Activated T-cell treated with anti-CD3 and anti-CD28 coated beads for 24 hours (primary cell): ENCODE results near the gene VPS72.

Experiments used
- DNase-seq: peaks from one replicate; pipeline ENCODE4 v3.0.0-alpha.2; 2020; ENCODE audit warnings: low read depth

Gene VPS72

DNA sequence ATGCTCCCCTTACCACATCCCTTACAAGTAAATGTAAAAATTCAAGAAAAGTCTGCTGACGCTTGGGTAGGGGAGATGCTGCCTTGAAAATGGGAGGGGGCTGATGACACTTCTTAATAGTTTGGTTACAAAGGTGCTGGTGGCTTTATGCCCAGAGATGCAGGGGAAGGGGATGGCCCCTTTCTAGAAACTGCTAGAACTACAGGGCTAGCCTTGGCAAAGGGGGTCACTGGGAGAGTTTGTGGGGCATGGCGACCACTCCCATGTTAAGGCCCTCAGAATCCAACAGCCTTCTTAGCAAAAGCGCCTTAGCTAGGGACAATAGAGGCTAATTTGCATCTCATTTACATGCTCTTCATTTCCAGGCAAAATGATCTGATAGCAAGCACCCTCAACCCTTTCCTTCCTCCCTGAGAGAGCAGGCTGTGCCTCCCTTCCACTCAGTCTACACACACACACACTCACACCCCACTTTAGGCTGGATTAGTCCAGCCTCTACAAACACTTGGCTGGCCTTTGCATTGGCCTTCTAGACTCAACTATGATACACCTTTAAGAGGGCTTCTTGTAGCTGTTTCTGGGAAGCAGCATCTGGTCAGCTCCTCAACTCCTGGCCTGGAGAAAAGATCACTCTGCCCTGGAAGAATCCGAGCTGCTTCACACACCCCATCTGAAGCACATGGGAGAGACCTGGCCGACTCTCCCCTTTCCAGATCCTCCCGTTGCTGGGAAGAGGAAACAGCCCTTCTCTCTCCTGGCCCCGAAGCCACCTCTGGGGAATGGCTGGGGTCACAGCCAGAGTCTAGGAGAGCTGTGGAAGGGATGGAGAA, 45.3 kb downstream of the VPS72 start:
- DNase-seq = no peak

- no peak for DNase-seq
Observed at GRCh38 chr1:151143986-151144385, 46.0 kb downstream of the VPS72 start.

GRCh38 chr1:151143057-151143435, 47.0 kb downstream of the VPS72 start:
- DNase-seq = no peak

GRCh38 chr1:151142411-151143056, 47.5 kb downstream of the VPS72 start:
- no peak for DNase-seq

DNA sequence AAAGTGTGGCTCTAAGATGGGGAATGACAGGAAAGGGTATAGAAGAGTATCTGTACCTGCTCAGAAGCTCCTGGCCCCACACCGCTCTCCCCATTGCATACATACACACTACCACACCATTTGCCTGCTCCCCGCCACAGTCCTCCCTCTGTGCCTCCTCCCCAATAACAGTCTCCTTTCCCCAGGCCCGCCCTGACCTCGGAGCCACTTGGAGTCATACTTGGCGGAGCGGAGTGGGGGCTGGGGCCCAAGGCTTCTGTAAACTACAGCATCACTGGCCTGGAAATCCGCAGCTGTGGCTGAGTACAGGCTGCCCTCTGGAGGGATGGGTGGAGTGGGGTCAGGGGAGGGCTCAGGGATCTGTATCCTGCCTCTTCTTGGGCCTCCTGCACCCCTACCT, 52.2 kb downstream of the VPS72 start:
- no peak for DNase-seq

DNA sequence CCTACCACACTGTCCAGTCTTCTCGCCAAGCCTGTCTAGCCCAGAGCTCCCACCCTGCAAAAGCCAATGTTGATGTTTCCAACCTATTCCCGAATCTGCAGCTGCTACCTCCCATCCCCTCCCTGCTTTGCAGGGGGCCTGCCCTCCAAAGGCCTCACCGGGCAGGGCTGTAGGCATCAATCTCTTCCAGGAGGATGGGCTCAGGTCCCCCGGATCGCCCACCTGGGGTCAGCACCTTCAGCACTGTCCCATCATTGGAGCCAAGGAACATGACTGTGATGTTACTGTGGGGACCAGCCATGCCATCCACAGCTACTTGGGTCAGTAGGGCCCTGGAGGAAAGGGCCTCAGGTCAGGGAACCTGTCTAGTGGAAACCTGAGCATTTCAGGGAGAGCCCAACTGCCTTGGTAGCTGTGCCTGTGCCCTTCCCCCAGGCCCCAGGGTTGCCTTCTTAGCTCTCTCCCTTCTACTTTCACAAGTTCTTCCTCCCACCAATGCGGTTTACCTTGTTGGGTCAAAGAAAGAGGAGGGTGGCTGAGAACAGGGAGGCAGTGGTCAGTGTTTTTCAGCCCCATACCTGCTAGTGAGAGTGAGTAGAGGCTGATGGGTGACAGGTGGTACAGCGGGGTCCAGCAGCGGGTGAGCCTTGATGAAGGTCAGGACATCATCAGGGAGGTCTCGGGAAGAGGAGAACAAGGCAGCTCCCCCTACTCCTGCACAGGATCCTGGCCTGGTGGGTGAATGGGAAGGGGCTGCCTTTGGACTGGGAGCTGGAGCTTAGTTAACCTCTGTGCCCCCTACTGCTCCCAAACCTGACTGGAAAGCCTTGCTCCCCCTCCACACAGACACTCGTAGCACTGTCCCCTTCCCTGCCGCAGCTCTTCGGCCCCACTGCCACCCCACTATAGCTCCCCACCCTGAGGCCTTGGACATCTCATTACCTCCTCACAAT, 54.3 kb downstream of the VPS72 start:
- no peak for DNase-seq

DNA sequence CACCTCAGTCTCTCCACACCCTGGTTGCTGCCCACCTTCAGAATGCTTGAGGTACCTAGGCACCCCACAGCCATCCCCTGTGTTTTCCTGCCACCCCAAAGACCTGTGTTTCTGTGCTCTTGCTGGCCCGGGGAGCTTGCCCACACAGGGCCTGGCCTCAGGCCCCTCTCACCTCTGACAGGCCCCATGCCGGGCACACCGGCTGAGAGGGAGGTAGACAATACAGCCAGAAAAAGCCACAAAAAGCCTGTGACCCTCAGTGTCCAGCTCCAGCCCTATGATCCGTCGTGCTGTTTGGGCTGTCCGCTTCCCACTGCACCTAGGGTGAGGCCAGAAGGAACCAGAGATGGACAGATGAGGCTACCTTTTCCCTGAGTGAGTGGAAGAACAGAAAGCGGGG, 55.0 kb downstream of the VPS72 start:
- no peak for DNase-seq

GRCh38 chr1:151134396-151134795, 55.6 kb downstream of the VPS72 start:
- no peak for DNase-seq

DNA sequence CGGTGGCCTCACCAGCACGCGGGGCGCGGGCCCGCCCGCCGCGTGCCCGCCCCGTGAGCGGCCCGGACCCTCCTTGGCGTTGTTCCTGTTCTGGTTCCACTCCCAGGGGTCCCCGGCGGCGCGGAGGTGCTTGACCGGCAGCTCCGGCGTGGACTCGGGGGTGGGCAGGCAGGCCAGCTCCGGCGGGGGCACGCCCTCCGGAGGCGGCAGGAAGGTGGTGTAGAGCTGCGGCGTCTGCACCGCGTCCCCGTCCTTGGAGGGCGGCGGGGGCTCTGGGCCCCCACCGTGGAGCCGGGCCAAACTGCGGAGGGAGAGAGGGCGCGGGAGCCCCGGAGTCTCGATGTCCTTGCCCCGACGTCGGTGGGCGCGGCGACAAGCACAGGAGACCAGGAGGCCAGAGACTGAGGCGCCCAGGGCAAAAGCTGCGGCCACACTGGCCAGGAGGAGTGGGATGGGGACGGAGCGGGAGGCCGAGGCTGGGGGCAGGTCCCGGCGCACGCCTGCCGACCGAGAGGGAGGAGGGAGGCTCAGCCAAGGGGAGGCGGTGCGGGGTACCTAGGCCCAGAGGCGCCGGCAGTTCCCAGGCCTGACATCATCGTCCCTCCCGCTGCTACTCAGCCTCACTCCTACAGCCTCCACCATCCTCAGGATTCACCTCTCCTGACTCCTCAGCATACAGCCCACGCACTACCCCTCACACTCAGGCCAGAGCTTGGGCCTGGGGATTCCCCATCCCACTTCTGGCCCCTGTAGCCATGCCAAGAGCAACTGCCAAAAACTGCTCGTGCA, 56.8 kb downstream of the VPS72 start:
- DNase-seq = no peak

GRCh38 chr1:151132335-151133017, 57.5 kb downstream of the VPS72 start:
- no peak for DNase-seq

GRCh38 chr1:151131701-151132334, 58.2 kb downstream of the VPS72 start:
- no peak for DNase-seq

- DNase-seq = peak; percentile 76
Observed at GRCh38 chr1:151130987-151131586, 58.9 kb downstream of the VPS72 start.

DNA sequence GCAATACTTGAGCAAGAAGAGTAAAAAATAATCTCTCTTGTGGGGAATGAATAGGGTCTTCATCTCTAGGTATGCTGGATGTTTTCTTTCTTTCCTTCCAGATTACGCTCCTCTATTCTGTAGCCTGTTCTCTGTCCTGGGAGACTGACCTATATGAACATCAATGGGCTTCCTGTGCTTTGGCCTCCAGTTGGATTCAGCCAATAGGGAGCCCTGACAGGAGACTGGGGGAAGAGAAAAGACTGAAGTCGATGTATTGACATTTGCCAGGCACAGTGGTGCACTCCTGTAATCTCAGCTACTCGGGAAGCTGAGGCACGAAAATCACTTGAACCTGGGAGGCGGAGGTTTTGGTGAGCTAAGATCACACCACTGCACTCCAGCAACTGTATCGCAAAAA, 61.2 kb downstream of the VPS72 start:
- DNase-seq = no peak
